NCI-H1105 treated with DMSO at 0.1 percent for 48 hours (cell line): ENCODE results near the gene KAT6B.
"Not testable (repeated sequence)": the region's sequence is repeated elsewhere in the genome, so short reads cannot be mapped to it uniquely, and the experiment has no call there.

Experiments
- DNase-seq: peaks from one replicate; lab custom pipeline; 2025; lab: John Stamatoyannopoulos, UW

The KAT6B gene

DNA sequence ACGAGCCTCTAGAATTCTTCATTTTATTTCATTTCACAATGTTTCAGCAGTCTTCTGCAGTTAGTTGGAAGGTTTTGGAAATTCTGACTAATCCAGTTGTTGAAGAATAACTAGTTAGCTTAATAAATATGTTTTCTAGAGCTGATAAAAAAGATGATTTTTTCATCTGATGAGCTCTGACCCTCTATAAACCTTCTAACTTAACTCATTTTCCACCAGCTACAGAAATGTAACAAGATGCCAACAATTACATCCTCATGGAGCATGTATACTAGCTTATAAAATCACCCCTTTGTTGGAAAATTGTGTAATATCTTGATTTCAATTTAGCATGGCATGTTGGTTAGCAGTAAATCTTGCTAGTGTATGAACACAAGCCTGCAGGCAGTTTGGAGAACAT is 33.1 kb downstream of the KAT6B start:
- DNase-seq = no peak

DNA sequence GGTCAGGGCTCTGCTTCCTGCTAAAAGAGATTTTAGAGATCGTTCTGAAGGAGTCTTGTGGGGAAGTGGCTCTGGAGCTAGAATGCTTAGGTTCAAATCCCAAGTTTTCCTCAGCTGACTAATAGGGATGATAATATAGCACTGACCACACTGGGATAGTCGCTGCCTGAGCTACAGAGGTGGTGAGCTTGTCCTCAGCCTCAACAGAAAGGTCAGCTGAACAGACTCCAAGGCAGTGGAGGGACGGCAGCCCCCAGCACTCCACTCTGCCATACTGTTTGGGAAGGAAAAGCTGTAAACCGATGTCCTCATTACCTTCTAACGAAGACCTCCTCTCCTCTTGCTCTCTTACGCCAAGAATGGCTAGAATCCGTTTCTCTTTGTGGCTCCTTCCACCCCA is 36.2 kb downstream of the KAT6B start:
- no peak for DNase-seq

DNA sequence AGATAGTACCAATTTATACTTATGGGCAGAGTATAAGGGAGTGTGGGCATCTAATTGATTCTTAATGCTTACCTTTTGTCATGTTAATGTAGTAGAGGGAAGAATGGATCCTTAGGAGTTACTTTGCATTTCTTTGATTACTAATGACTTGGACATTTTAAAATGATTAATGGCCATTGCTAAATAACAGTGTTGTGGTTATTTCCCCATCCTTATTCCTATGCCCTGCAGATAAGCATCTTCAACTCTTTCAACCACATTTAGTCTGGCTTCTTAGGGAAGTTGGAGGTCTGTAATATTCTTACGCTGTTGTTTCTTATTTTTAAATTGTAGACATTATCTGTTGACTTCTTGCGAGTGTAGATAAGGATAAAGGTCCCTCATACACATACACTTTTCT is 37.2 kb downstream of the KAT6B start:
- DNase-seq = no peak

- DNase-seq = no peak
Measured at GRCh38 chr10:74867351-74867750, 41.0 kb downstream of the KAT6B start.

DNA sequence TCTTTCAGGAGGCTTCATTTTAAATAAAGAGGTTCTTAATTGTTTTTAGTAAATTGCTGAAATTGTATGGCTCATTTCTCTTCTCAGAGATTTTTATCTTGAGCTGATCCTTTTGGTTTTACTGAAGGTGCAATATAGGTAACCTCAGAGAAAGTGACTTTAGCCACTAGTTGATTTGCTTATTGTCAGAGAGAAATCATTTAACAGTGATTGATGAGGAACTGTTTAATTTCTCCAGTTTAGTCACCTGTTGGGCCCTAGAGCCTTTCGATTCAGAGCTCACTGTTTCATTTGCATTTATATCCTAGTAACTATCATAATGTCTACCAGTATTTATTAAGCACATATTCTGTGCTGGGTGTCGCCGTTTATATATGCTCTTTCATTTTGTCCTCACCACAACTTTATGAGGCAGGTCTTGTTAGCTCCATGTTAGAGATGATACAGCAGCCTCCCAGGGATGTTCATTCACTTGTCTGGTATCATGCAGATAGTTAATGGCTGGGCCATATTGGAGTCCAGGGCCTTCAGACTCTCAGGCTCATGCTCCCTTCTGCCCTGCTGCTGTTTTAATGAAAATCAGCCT is 42.1 kb downstream of the KAT6B start:
- DNase-seq = no peak

DNA sequence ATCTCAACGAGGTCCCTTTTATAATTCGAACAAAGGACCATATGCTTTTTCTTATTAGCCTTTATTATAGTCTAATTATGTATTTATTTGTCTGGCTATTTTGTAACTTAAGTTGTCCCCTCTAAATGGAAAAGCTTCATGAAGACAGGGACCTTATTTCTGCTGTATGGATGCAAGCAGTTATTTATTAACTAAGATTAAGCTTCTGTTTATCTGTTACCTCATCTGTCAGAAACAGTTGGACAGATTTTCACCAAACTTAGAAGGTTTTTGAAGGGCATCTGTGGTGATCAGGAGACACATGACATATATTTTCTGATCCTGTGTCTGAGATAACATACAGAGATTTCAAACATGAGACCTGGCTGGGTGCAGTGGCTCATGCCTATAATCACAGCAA is 43.2 kb downstream of the KAT6B start:
- DNase-seq = no peak

DNA sequence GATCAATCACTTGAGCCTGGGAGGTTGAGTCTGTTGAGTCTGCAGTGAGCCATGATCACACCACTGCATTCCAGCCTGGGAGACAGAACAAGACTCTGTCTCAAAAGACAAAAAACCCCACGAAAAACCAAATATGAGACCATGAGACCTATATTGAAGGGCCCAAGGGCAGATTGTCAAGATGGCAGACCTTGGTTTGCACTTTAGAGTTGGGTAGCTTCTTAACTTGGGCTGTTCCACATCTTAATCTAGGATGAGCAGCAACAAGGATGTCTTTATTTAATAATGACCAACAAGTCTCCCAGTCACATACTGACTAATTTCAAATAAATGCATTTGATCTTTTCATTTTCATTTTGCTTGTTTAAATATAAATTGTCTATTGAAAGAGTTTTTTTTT is 43.8 kb downstream of the KAT6B start:
- DNase-seq = no peak

DNA sequence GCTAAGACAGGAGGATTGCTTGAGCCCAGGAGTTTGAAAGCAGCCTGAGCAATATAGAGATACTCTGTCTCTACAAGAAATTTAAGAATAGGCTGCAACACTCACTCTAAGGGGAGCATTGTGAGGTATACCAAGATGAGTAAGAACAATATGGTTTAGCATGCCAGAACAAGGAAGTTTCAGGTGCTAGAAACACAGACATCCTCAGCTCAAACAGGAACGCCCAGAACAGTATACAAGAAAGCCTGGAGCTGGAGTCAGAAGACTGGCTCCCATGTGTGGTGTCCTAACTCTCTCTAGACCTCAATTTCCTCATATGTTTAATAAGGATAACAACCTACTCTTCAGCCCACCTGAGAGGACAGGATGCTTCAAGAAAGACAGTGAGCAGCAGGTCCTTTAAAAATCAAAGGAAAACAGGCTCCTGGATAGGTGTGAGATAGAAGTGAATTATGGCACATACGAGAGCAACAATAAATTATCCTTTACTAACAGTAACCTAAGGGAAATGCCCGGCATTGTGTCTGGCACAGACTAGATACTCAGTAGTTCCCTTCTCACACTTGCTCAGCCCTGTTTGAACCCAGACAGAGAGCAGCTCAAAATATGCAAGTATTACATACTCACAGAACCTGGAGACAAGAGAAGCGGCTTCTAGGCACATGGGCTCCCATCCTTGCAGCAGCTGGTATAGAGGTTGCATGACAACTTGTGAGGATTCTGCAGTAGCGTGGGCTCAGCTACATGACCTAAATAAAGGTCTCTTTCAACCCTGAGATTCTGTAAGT is 45.4 kb downstream of the KAT6B start:
- no peak for DNase-seq

DNA sequence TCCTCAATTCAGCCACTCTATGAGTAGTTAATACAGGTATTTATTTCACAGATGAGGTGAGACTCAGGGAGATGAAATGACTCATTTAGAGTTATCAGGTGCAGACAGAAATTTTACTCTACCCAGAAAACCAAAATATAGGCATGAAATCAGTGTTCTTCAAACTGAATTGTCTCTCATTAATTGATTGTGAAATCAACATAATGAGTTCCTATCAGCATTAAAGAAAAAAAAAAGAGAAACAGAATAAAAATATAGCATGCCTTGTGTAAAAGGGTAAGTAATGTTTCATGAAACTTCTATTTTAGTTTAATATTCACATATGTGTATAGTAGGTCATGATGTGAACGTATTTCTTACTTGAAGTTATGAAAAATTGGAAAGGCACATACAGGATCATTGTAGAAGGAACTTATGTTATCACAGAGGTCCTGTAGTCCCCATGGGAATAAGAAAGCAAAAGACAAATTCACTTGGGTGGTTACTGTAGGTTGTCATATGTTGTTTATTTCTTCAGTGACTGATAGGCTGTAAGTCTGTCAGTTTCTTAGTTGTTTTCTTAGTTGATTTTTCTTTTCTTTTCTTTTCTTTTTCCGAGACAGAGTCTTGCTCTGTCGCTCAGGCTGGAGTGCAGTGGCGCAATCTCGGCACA is 47.5 kb downstream of the KAT6B start:
- no peak for DNase-seq

GRCh38 chr10:74874649-74875048 is 48.2 kb downstream of the KAT6B start:
- DNase-seq = no peak

GRCh38 chr10:74875068-74875467 is 48.7 kb downstream of the KAT6B start:
- no peak for DNase-seq

GRCh38 chr10:74875966-74876365 is 49.6 kb downstream of the KAT6B start:
- peak; percentile 24 for DNase-seq

DNA sequence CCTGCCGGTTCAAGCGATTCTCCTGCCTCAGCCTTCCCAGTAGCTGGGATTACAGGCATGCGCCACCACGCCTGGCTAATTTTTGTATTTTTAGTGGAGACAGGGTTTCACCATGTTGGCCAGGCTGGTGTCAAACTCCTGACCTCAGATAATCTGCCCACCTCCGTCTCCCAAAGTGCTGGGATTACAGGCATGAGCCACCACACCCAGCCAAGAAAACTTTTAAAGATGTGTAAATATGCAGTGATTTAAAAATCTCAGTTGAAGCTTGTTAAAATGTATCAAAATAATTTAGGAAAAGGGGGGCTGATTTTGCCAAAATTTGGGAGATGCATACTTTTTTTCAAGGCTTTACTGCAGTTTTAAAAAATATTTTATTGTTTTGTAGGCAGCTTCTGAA is 50.7 kb downstream of the KAT6B start:
- not testable (repeated sequence) for DNase-seq

- DNase-seq = no peak
Measured at GRCh38 chr10:74877898-74878297, 51.5 kb downstream of the KAT6B start.

DNA sequence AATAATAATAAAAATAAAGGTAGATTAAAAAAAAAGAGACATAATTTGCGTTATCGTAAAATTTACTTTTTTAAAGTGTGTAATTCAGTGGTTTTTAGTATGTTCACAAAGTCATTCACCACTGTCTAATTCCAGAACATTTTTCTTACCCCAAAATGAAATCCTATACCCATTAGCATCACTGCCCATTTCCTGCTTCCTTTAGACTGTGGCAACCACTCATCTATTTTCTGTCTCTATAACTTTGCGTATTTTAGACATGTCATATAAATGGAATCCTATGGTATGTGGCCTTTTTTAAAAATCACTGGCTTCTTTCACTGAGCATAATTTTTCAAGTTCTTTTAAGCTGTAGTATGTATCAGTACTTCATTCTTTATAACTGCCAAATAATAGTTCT is 53.6 kb downstream of the KAT6B start:
- DNase-seq = no peak

DNA sequence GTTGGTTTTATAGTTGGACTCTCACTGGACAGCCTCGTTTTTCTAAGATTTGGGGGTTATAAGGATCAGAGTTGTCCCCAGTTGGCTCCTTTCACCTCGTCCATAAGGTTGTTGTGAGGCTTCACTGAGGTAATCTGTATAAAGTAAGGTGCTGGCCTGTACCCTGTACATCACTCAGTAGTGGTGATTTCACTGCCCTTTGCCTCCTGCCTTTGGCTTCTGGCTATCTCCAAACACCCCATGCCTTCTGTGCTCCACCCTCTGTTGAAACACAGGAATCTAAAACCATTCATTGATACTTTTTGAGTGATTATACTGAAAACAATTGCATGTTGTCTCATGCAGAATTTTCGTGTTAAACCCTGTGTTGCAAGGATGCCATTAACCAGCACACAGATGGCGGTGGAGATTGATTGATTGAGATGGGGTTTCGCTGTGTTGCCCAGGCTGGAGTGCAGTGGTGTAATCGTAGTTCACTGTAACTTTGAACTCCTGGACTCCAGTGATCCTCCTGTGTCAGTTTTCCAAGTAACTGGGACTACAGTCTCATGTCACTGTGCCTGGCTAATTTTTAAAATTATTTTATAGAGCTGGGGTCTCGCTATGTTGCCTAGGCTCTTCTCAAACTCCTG is 55.0 kb downstream of the KAT6B start:
- no peak for DNase-seq

DNA sequence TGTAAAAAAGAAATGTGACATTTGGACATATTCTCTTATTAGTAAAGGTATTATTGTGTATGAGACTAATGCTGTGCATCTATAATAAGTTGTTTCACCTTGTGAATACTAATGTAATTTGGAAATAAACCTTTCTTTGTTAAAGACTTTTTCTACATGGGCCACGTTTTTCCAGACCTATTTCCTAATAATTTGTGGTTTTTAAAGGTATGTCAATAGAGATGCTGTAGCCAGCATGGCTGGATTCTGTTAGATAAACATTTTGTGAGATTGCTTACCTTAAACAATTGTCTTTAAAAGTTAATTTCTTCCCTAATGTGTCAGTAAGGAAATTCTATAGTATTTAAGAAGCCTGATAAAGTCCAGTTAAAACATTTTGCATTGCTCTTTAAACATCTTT is 56.0 kb downstream of the KAT6B start:
- no peak for DNase-seq

DNA sequence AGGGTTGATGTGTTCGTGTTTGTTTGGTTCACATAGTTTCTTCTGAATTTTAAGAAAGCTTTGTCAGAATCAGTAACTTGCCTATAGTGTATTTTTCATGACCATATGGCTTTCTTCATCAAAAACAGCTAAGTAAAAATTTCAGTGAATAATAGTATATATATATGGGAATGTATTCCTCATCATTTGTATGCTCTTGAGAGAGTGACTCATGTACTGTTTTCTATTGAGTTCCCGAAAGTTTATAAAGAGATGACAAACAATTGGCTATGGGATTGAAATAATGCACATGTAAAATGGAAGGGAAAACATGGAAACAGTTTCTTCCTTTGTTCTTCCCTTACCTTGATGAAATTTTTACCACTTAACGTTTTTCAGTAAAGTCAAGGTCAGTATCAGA is 56.4 kb downstream of the KAT6B start:
- no peak for DNase-seq

DNA sequence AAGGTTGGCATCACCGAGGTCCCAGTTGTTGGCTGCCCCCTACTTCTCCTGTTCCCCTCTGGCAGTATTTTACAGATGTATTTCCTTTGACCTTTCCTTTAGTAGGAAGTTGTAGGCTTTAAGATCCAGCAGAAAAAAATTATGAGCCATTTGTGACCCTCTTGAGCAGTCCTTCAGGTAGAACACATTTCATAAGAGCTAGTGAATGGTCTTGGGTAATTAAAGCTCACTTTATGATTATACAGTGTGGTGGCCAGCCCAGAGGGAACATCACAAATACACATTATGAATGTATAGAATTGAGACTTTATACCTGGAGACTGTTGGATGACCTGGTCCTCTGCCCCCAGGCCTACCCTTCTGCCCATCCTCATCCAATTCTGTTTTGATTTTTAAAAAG is 57.0 kb downstream of the KAT6B start:
- DNase-seq = no peak

- no peak for DNase-seq
Measured at GRCh38 chr10:74887614-74888284, 61.3 kb downstream of the KAT6B start.

DNA sequence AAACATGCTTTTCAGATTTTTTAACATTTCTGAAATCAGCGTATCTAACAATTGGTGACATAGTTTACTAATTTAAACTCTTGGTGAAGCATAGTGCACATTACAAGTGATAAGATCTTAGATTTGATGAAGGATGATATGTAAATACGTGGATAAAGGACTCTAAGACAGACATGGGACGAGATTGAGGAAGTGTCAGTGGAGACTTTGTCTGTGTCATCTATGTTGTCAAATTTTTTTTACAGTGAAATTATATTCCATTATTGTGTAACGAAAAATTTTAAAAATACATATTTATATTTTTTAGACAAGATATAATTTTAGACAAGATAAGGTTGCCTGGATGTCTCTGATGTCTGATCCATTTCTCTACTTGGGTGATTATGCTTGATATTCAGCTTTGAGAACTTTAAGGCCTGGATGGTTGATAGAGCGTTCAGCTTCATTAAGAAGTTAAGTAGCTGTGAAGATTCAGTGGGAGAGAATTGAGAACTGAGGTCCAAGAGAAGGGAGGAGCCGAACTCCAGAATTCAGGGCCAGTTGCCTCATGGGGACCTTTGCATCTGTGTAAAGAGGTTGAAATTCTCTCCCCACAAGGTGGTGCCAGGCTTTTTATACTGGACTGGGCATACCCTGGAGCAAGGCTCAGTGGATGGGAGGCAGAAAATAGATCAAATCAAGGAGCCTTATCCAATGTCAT is 62.7 kb downstream of the KAT6B start:
- DNase-seq = no peak

- DNase-seq = no peak
Measured at GRCh38 chr10:74889662-74889998, 63.2 kb downstream of the KAT6B start.
